ENCODE measurements around the gene GUK1.

- TF ChIP-seq, protein P1, sequence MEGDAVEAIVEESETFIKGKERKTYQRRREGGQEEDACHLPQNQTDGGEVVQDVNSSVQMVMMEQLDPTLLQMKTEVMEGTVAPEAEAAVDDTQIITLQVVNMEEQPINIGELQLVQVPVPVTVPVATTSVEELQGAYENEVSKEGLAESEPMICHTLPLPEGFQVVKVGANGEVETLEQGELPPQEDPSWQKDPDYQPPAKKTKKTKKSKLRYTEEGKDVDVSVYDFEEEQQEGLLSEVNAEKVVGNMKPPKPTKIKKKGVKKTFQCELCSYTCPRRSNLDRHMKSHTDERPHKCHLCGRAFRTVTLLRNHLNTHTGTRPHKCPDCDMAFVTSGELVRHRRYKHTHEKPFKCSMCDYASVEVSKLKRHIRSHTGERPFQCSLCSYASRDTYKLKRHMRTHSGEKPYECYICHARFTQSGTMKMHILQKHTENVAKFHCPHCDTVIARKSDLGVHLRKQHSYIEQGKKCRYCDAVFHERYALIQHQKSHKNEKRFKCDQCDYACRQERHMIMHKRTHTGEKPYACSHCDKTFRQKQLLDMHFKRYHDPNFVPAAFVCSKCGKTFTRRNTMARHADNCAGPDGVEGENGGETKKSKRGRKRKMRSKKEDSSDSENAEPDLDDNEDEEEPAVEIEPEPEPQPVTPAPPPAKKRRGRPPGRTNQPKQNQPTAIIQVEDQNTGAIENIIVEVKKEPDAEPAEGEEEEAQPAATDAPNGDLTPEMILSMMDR (IDR thresholded peaks at IDR 0.05), result no peak
- TF ChIP-seq POLR2A (IDR thresholded peaks at IDR 0.05), result no peak
Observed at GRCh38 chr1:228147768-228148167, 7.7 kb downstream of the GUK1 start.

Data from uterus (tissue), 2 donors.